IMR-90 (cell line): ENCODE results near the gene THADA. TPM values are rescaled to one million over a fixed set of nuclear protein-coding genes. Genes with fewer than 3 reads are reported as not detected.

Source experiments
- ATAC-seq: fragments of 200-7000 bp; cut with Tn5 transposase; 2 replicates; pipeline ENCODE4 v1.9.1; 2020; ENCODE audit warnings: low read depth, mild to moderate bottlenecking, moderate library complexity
- BruUV-seq: library from RNA; stranded (reverse); fragments of 400-500 nt; replicated peaks from 2 replicates; lab custom pipeline; 2021; lab: Mats Ljungman, UMichigan
- CTCF ChIA-PET: fragments of 300-600 bp; formaldehyde crosslinking; extraction: SDS; loops from one replicate; lab custom pipeline; 2021; ENCODE audit warnings: antibody characterized with exemption; lab: Yijun Ruan, JAX
- POLR2A ChIA-PET: fragments of 300-600 bp; sonication (Branson Sonifier 250); formaldehyde crosslinking; loops from one replicate; lab custom pipeline; 2022; ENCODE audit warnings: antibody characterized with exemption; ENCODE audit not compliant: unreplicated experiment; lab: Charles Lee
- DNase-seq: peaks from one replicate; pipeline ENCODE4 v3.0.0; 2013
- H2AFZ ChIP-seq: replicated peaks from 2 replicates; pipeline ENCODE3; 2013; ENCODE audit warnings: low read length, mild to moderate bottlenecking; ENCODE audit not compliant: poor library complexity
- H2AK5ac ChIP-seq: 2 replicates; pipeline ENCODE4 v1.6.1; 2013; ENCODE audit warnings: low read depth, low read length, inconsistent platforms
- H2AK9ac ChIP-seq: replicated peaks from 2 replicates; pipeline ENCODE3; 2013; ENCODE audit warnings: mild to moderate bottlenecking, low read depth, low read length, moderate library complexity; ENCODE audit not compliant: poor library complexity
- H2BK120ac ChIP-seq: 2 replicates; pipeline ENCODE4 v1.6.1; 2013; ENCODE audit warnings: low read depth, low read length, inconsistent platforms
- H2BK15ac ChIP-seq: 3 replicates; pipeline ENCODE4 v1.6.1; 2013; ENCODE audit warnings: low read depth, low read length, inconsistent platforms
- H2BK20ac ChIP-seq: 2 replicates; pipeline ENCODE4 v1.6.1; 2013; ENCODE audit warnings: low read depth, mild to moderate bottlenecking, inconsistent platforms, low read length, moderate library complexity
- H2BK5ac ChIP-seq: 2 replicates; pipeline ENCODE4 v1.6.1; 2013; ENCODE audit warnings: mild to moderate bottlenecking, low read depth, low read length, inconsistent platforms; ENCODE audit not compliant: poor library complexity, severe bottlenecking
- H3K14ac ChIP-seq: replicated peaks from 2 replicates; pipeline ENCODE4 v1.6.1; 2013; ENCODE audit warnings: low read depth, low read length, inconsistent platforms
- H3K18ac ChIP-seq: 2 replicates; pipeline ENCODE4 v1.6.1; 2013; ENCODE audit warnings: low read depth, low read length, control low read depth
- H3K23ac ChIP-seq: 2 replicates; pipeline ENCODE4 v1.6.1; 2013; ENCODE audit warnings: low read depth, low read length, inconsistent platforms
- H3K27ac ChIP-seq: 2 replicates; pipeline ENCODE4 v1.5.1; 2013; ENCODE audit warnings: mild to moderate bottlenecking, control low read depth, low read length; ENCODE audit not compliant: insufficient read depth
- H3K27me3 ChIP-seq: 2 replicates; pipeline ENCODE4 v1.6.1; 2013; ENCODE audit warnings: low read length; ENCODE audit not compliant: control insufficient read depth, insufficient read depth
- H3K36me3 ChIP-seq: 2 replicates; pipeline ENCODE4 v1.6.1; 2013; ENCODE audit warnings: low read length, mixed read lengths; ENCODE audit not compliant: control insufficient read depth, insufficient read depth
- H3K4ac ChIP-seq: 2 replicates; pipeline ENCODE4 v1.6.1; 2013; ENCODE audit warnings: low read depth, low read length, inconsistent platforms
- H3K4me1 ChIP-seq: 2 replicates; pipeline ENCODE4 v1.6.1; 2013; ENCODE audit warnings: low read length, mixed read lengths; ENCODE audit not compliant: control insufficient read depth, insufficient read depth
- H3K4me2 ChIP-seq: 2 replicates; pipeline ENCODE4 v1.6.1; 2013; ENCODE audit warnings: low read depth, mild to moderate bottlenecking, control low read depth, low read length, moderate library complexity
- H3K4me3 ChIP-seq: 2 replicates; pipeline ENCODE4 v1.5.1; 2013; ENCODE audit warnings: low read depth, mild to moderate bottlenecking, control low read depth, low read length, moderate library complexity; ENCODE audit not compliant: insufficient read depth
- H3K56ac ChIP-seq: 2 replicates; pipeline ENCODE4 v1.6.1; 2013; ENCODE audit warnings: low read length, inconsistent platforms; ENCODE audit not compliant: insufficient read depth; ENCODE audit errors: extremely low read depth
- H3K79me1 ChIP-seq, 2 experiments: 2 replicates each; pipeline ENCODE4 v1.6.1; 2013; ENCODE audit warnings: low read length in 2 of 2, inconsistent platforms in 1 of 2, low read depth in 1 of 2
- H3K9ac ChIP-seq: 2 replicates; pipeline ENCODE4 v1.6.1; 2013; ENCODE audit warnings: low read depth, low read length, control low read depth
- H3K9me1 ChIP-seq: 2 replicates; pipeline ENCODE4 v1.6.1; 2013; ENCODE audit warnings: low read length, inconsistent platforms; ENCODE audit not compliant: insufficient read depth
- H3K9me3 ChIP-seq: 2 replicates; pipeline ENCODE4 v1.6.1; 2013; ENCODE audit warnings: low read length; ENCODE audit not compliant: control insufficient read depth, insufficient read depth
- H4K20me1 ChIP-seq: 2 replicates; pipeline ENCODE4 v1.6.1; 2013; ENCODE audit warnings: low read length, inconsistent platforms; ENCODE audit not compliant: insufficient read depth
- H4K5ac ChIP-seq: 2 replicates; pipeline ENCODE4 v1.6.1; 2013; ENCODE audit warnings: mild to moderate bottlenecking, low read depth, low read length, control low read depth
- H4K8ac ChIP-seq, 2 experiments: 2 replicates each; pipeline ENCODE4 v1.6.1; 2013; ENCODE audit warnings: low read depth in 2 of 2, low read length in 2 of 2, control low read depth in 1 of 2, inconsistent platforms in 1 of 2
- H4K91ac ChIP-seq: 2 replicates; pipeline ENCODE4 v1.6.1; 2013; ENCODE audit warnings: low read depth, low read length, inconsistent platforms; ENCODE audit not compliant: insufficient read depth
- BHLHE40 ChIP-seq: fragments of 150-350 bp; IDR thresholded peaks from 2 replicates; pipeline ENCODE4 v1.6.1; 2016; ENCODE audit warnings: mild to moderate bottlenecking, low read depth, low read length
- CHD1 ChIP-seq: IDR thresholded peaks from 2 replicates; pipeline ENCODE4 v1.6.1; 2012; ENCODE audit warnings: low read depth, low read length, improper control_type of control experiment
- CTCF ChIP-seq: conservative IDR thresholded peaks from 2 replicates; pipeline ENCODE4 v1.5.1; 2012; ENCODE audit warnings: mild to moderate bottlenecking, low read depth, low read length, improper control_type of control experiment
- ELK1 ChIP-seq: fragments of 150-350 bp; IDR thresholded peaks from 2 replicates; pipeline ENCODE4 v1.6.1; 2016; ENCODE audit warnings: low read depth, mild to moderate bottlenecking, low read length, moderate library complexity, borderline replicate concordance
- FOS ChIP-seq: fragments of 150-350 bp; IDR thresholded peaks from 2 replicates; pipeline ENCODE4 v1.6.1; 2016; ENCODE audit warnings: low read depth, low read length
- MAFK ChIP-seq: IDR thresholded peaks from 2 replicates; pipeline ENCODE4 v1.6.1; 2012; ENCODE audit warnings: low read depth, low read length, improper control_type of control experiment
- MAZ ChIP-seq: IDR thresholded peaks from 2 replicates; pipeline ENCODE4 v1.6.1; 2012; ENCODE audit warnings: low read depth, mild to moderate bottlenecking, low read length, improper control_type of control experiment, moderate library complexity, borderline replicate concordance
- MXI1 ChIP-seq: IDR thresholded peaks from 2 replicates; pipeline ENCODE4 v1.6.1; 2012; ENCODE audit warnings: low read depth, mild to moderate bottlenecking, low read length, moderate library complexity, borderline replicate concordance
- NFE2L2 ChIP-seq: fragments of 150-350 bp; IDR thresholded peaks from 2 replicates; pipeline ENCODE4 v1.6.1; 2016; ENCODE audit warnings: low read depth, mild to moderate bottlenecking, low read length
- POLR2A ChIP-seq: IDR thresholded peaks from 2 replicates; pipeline ENCODE4 v1.6.1; 2012; ENCODE audit warnings: mild to moderate bottlenecking, low read depth, low read length
- RAD21 ChIP-seq: IDR thresholded peaks from 2 replicates; pipeline ENCODE4 v1.6.1; 2012; ENCODE audit warnings: low read length, improper control_type of control experiment
- RCOR1 ChIP-seq: IDR thresholded peaks from 2 replicates; pipeline ENCODE4 v1.6.1; 2012; ENCODE audit warnings: mild to moderate bottlenecking, low read length, improper control_type of control experiment; ENCODE audit not compliant: insufficient replicate concordance
- RFX5 ChIP-seq: IDR thresholded peaks from 2 replicates; pipeline ENCODE4 v1.8.0; 2012; ENCODE audit warnings: low read depth, mild to moderate bottlenecking, low read length, moderate library complexity
- USF2 ChIP-seq: fragments of 150-350 bp; IDR thresholded peaks from 2 replicates; pipeline ENCODE4 v1.6.1; 2017; ENCODE audit warnings: mild to moderate bottlenecking, antibody characterized with exemption, low read length, low read depth
- WGBS, 2 experiments: methylation state at CpG; one replicate each; pipeline versions ENCODE4 v1.1.5 to v1.1.7; 2013; ENCODE audit warnings: missing lambda C conversion rate in 2 of 2; ENCODE audit not compliant: insufficient read length in 1 of 2; ENCODE audit errors: extremely low coverage in 2 of 2; 5-methylcytosine and 5-hydroxymethylcytosine counted together
- dilution Hi-C: fragments of 300-500 bp; cut with HindIII; formaldehyde crosslinking; loops from one replicate; pipeline ENCODE4 v1.14.3; 2018; ENCODE audit warnings: low sequenced_read_pairs; ENCODE audit not compliant: unreplicated experiment
- in situ Hi-C: fragments of 300-500 bp; cut with MboI; formaldehyde crosslinking; loops from 3 replicates; pipeline ENCODE4 v1.14.3; 2019; ENCODE audit warnings: low sequenced_read_pairs, inconsistent platforms, mixed read lengths
- intact Hi-C: fragments of 100-400 bp; cut with micrococcal nuclease; formaldehyde crosslinking; loops from 2 replicates; pipeline ENCODE4 v1.10.0; 2022
- polyA plus RNA-seq, 3 experiments: library from polyadenylated mRNA; depleted of rRNA; stranded (reverse); fragments of >200 nt; gene quantifications; 2 replicates each; pipeline ENCODE4 v1.2.3, GENCODE V29; 2012; ENCODE audit warnings: low replicate concordance in 1 of 3
- total RNA-seq: library from RNA; depleted of rRNA; stranded (reverse); fragments of >200 nt; gene quantifications from 2 replicates; pipeline ENCODE4 v1.2.3, GENCODE V29; 2012

THADA gene
- total and polyA plus RNA-seq, 2 of the 4 experiments (the other 2 are of a cell fraction): 10.5 to 21.3 TPM

- no TSS peak for BruUV-seq
- Histone ChIP-seq H4K5ac (no peak overlapping the region), H3K27me3 (no peaks in the 10 kb centered on the region), H4K8ac (no peak overlapping the region), H3K4me2 (no peak overlapping the region), H3K56ac (no peak overlapping the region), H2AFZ (no peak overlapping the region), H3K79me1 (peaks cover 0 to 10% of the 10 kb centered on the region in 2 experiments; a peak in 1 of 4 replicates), H2BK15ac (no peak overlapping the region; the same call in 1 of the 3 replicates), H3K36me3 (no peaks in the 10 kb centered on the region), H3K14ac (peak overlapping the region; percentile 74; the same call in 1 of the 2 replicates), H2BK20ac (peak overlapping the region; percentile 88), H3K4ac (peak overlapping the region; percentile 32; the same call in 1 of the 2 replicates), H3K9me3 (no peaks in the 10 kb centered on the region), H2BK120ac (peak overlapping the region; percentile 58), H4K20me1 (no peaks in the 10 kb centered on the region; the same call in 1 of the 2 replicates), H3K4me1 (peaks cover 28% of the 10 kb centered on the region), H2AK9ac (no peak overlapping the region), H3K18ac (peak overlapping the region; percentile 59; the same call in 1 of the 2 replicates), H3K23ac (no peak overlapping the region), H2BK5ac (no peak overlapping the region), H4K91ac (peak overlapping the region; percentile 60; the same call in 1 of the 2 replicates), H3K27ac (no peak overlapping the region), H3K4me3 (no peak overlapping the region), H2AK5ac (peak overlapping the region; percentile 94), H3K9ac (no peak overlapping the region), H3K9me1 (peaks cover 23% of the 10 kb centered on the region)
- TF ChIP-seq MXI1: no peak
- TF ChIP-seq NFE2L2: no peak
- no peak for TF ChIP-seq MAZ
- TF ChIP-seq RFX5: no peak
- no peak for TF ChIP-seq CHD1
- TF ChIP-seq USF2: no peak
- no peak for TF ChIP-seq POLR2A
- TF ChIP-seq RCOR1: no peak
- no peak for TF ChIP-seq CTCF
- no peak for TF ChIP-seq ELK1
- no peak for TF ChIP-seq MAFK
- no peak for TF ChIP-seq BHLHE40
- no peak for TF ChIP-seq FOS
- TF ChIP-seq RAD21: no peak
- ATAC-seq (no peak), DNase-seq (no peak)
- intact Hi-C loops (loop anchor here (5.0 kb wide), 1 partner anchor 115 kb away; the partner anchor contains the start of gene ZFP36L2), dilution Hi-C loops (no loop called here), in situ Hi-C loops (no loop called here)
- WGBS, 2 experiments: 98% methylated on average over 6 of the region's 13 CpGs; no CpG with 5 or more reads in 1 of the 2 experiments
- POLR2A ChIA-PET: no interaction called here
- CTCF ChIA-PET: interaction anchor here (0.5 to 0.9 kb wide), 2 partner anchors 30 to 368 kb away, joined by 3 read pairs; no protein-coding TSS in a partner anchor
Measured at GRCh38 chr2:43341959-43342757, 253.7 kb downstream of the THADA start.
